NOMO-1 (cell line): Measurements from ENCODE around the gene BMP10.

Experiments
- DNase-seq, 2 experiments: peaks; one replicate each; lab custom pipeline; 2025; ENCODE audit not compliant: unreplicated experiment in 2 of 2; lab: John Stamatoyannopoulos, UW

The BMP10 gene

GRCh38 chr2:68871159-68871764 is at the start of gene BMP10:
TSS of gene BMP10 (minus strand) at chr2:68871397. CDS start at chr2:68871358, 39 bp downstream.
- DNase-seq: no peak

DNA sequence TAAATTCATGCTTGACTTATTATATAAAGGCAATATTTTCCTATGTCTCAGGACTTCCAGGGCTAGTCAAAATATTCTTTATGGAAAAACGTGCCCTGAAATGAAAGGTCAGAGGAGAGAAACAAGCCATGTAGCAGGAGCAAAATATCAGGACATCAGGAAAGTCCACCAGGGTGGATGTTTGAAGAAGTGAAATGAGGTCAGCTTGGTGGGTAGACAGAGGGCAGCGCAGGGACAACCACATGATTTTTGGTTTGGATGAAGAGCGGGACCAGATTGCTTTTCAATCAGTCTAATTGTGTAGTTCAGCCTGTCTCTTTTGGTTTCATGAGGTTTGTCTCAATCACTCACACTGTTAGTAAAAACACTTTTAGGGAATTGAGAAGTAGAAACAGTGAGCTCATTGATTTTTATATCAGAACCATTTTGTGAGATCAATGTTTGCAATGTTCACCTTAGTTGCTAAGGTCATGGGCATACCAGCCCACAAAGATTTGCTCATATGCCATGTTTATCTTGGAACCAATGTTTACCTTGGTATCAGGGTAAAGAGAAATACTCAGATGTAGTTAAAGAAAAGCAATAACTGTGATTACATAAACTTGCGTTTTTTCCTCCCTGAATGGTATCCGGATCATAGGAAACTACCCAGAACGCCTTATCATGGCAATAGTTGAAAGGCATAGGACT is 49.4 kb upstream of the BMP10 start:
- DNase-seq: no peak

- no peak for DNase-seq
These were observed 47.3 kb upstream of the BMP10 start for GRCh38 chr2:68918497-68918896.

GRCh38 chr2:68917034-68917718 is 46.0 kb upstream of the BMP10 start:
- no peak for DNase-seq

DNA sequence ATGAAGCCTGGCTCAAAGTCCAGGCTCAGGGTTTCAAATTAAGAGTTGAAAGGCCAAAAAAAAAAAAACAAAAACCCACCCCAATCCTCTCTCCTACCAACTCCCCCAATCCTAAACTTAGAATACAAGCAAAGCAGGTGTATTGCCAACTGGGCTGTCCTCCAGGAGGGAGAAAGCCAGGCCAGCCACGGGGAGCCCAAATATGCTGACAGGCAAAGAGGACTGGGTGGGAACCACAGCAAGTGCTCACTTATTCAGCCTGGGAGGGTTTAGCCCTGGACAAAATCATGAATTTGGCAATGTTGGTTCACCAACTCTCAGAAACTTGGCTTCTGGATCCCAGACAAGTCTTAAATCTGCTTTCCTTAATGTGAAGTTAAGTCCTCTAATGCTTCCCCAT is 45.0 kb upstream of the BMP10 start:
- DNase-seq: no peak

- DNase-seq: no peak
These were observed 44.2 kb upstream of the BMP10 start for GRCh38 chr2:68915393-68915792.

DNA sequence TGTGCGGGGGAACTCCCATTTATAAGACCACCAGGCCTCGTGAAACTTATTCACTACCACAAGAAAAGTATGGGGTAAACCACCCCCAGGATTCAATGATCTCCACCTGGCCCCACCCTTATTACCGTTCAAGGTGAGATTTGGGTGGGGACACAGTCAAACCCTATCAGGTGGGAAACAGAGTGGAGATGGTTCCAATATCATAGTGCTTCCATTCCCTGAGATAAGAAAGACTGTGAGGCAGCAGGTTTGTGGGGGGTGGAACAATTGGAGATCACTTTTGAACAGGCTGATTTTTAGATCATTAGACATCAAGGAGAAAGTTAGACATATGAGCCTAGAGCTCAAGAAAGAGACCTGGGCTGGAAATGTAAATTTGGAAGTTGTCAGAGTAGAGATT is 42.2 kb upstream of the BMP10 start:
- no peak for DNase-seq

DNA sequence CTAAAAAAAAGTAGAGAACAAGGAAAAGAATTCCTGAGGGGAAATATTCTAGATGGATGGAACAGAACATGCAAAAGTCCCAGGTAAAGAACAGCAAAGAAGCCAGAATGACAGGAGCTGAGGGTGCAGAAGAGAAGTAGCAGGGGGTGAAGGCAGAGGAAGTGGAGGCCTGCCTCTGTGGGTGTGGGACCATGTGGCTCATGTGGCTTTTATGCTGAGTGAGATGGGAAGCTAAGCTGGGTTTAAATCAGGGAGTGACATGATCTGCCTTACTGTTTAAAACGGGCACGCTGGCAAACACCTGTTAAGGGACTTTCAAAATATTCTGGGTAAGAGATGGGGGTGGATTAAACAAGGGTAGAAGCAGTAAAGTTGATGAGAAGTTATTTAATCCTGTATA is 41.5 kb upstream of the BMP10 start:
- peak; percentile 21 to 22 for DNase-seq

GRCh38 chr2:68912111-68912510 is 40.9 kb upstream of the BMP10 start:
- no peak for DNase-seq

- no peak for DNase-seq
These were observed 40.5 kb upstream of the BMP10 start for GRCh38 chr2:68911709-68912108.

- no peak for DNase-seq
These were observed 40.0 kb upstream of the BMP10 start for GRCh38 chr2:68911246-68911645.

- peak; percentile 59 to 69 for DNase-seq
These were observed 38.8 kb upstream of the BMP10 start for GRCh38 chr2:68909793-68910674.

DNA sequence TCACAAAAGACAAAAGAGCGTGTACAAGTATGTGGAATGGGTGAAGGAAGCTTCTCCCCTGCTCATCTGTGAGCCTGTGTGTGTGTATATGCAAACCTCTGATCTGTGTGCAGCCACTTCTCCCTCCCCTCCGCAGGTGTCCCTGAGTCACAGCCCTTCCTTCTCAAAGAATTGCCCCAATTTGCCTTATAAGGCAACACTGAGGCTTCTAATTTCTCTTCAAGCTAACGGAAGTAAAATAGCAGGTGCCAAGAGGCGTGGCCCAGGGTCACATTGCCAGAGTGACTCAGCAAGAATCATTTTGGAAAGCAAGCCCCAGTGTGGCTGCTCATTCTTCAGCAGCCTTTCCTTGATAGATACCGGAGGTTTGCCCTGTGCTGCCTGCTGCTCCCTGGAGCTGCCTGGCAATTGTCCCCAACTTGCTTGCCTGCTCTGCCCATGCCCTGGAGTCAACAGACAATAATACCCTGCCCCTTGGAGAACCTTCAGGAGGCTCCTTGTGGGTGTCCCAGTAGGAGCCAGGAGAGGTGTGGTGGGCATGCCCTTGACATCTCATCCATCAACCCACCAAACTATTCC is 37.3 kb upstream of the BMP10 start:
- DNase-seq: peak; percentile 88 to 97

- no peak for DNase-seq
These were observed 36.7 kb upstream of the BMP10 start for GRCh38 chr2:68907920-68908253.

DNA sequence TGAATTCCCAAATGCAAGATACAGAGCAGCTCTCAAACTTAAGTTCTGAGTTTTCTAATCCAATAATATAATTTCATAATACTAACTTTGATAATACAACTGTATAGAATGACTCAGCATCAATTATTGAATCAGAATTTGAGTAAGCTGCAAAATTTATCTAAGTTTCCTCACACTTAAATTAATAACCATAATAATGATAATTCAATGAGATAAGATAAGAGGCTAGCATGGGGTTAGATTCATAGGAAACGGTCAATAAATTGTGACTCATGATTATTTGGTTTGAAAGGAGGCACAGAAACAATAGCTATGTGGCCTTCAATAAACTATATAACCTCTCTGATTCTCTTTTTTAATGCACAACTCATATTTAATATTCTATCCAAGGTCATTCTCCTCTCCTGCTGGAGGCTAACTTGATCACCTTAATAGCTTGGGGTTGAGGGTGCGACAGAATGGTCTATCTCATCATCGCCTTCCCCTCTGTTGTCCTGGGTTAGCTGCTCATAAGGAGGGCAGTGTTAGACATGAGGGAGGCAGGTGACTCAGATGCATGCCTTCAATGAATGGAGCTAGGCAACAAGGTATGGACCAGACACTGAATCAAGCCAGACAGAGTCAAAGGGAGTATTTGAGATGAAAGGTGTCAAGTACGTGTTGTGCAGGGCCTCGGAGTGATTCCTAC is 36.2 kb upstream of the BMP10 start:
- no peak for DNase-seq

- DNase-seq: no peak
These were observed 35.5 kb upstream of the BMP10 start for GRCh38 chr2:68906716-68907115.

DNA sequence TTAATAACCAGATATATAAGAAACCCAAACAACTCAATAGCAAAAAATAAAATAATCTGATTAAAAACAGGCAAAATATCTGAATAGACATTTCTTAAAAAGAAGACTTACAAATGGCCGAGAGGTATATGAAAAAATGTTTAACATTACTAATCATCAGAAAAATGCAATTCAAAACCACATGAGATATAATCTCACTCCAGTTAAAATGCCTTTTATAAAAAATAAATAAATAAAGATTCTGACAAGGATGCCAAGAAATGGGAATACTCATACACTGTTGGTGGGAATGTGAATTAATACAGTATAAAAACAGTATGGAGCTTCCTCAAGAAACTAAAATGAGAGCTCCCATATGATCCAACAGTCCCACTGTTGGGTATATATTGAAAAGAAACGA is 33.9 kb upstream of the BMP10 start:
- DNase-seq: no peak

GRCh38 chr2:68901561-68901960 is 30.4 kb upstream of the BMP10 start:
- no peak for DNase-seq

GRCh38 chr2:68901199-68901514 is 30.0 kb upstream of the BMP10 start:
- no peak for DNase-seq

DNA sequence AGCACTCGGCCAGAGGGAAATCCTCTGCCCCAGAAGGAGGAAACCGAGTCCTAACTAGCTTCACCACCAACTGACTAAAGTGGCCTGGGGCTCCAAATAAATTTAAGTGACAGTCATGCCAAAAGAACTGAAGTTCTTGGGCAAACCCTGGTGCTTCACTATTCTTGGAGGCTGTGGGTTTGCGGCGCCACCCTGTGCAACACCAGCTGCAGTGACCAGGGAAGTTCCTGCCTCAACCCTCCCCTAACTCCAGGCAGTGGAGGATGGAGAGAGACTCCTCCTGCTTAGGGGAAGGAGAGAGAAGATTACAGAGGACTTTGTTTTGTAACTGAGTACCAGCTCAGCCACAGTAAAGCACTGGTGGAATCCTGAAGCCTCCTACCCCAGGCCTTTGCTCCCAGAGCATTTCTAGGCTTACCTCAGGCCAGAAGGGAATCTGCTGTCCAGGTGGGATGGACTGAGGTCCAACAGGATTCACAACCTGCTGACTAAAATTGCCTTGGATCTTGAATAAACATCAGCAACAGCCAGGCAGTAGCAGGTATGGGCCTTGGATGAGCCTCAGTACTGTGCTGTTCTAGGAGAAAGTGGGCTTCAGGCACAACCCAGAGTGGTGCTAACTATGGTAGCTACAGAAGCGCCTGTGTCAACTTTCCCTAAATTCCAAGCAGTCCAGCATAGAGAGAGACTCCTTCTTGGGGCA is 29.4 kb upstream of the BMP10 start:
- no peak for DNase-seq
